ENCODE results near the gene RAB11FIP5. TPM values are rescaled to one million over a fixed set of nuclear protein-coding genes. Genes with fewer than 3 reads are reported as not detected.

RAB11FIP5 gene
- total RNA-seq, 1 experiment from 2014 or later, result 20.8 TPM

- H3K9me2 ChIP-seq (ENCODE audit: insufficient read depth), result no peaks in the 10 kb centered on the region
- RAD21 ChIA-PET (ENCODE audit: low non-redundant PET in 1 of 2, low total read pairs in 2 of 2, uncharacterized antibody in 2 of 2, unreplicated experiment in 2 of 2), result no interaction called here
- ATAC-seq (no peak), DNase-seq (ENCODE audit: low read depth, low spot score) (no peak)
- CTCF ChIA-PET, result no interaction called here
- no peak overlapping the region for H3K4me2 ChIP-seq (ENCODE audit: low read length)
- no peaks in the 10 kb centered on the region for H3K27me3 ChIP-seq (ENCODE audit: insufficient read depth, low read length)
- no peaks in the 10 kb centered on the region for H3K9me3 ChIP-seq (ENCODE audit: control insufficient read depth in 1 of 2, insufficient read depth in 1 of 2, low read depth in 1 of 2, low read length in 2 of 2)
- no peaks in the 10 kb centered on the region for H4K20me1 ChIP-seq (ENCODE audit: insufficient read depth)
- POLR2A ChIA-PET, result no interaction called here
- no peaks in the 10 kb centered on the region for H3K36me3 ChIP-seq (ENCODE audit: control insufficient read depth in 1 of 2, insufficient read depth in 2 of 2, low read length in 2 of 2)
- TF ChIP-seq RAD21 (IDR thresholded peaks at IDR 0.05; ENCODE audit: low read depth) (no peak), POLR2A (IDR thresholded peaks at IDR 0.05; ENCODE audit: borderline replicate concordance, extremely low read depth, insufficient read depth, insufficient read length) (no peak), ZNF274 (IDR thresholded peaks at IDR 0.05; ENCODE audit: low read depth, low read length) (no peak), REST (IDR thresholded peaks at IDR 0.05; ENCODE audit: low read depth) (no peak), CBX3 (IDR thresholded peaks at IDR 0.05; ENCODE audit: low read depth) (no peak), CTCF (IDR thresholded peaks at IDR 0.05 in 2 of 3, conservative IDR thresholded peaks at IDR 0.05 in 1 of 3; ENCODE audit: borderline replicate concordance in 1 of 3, insufficient read depth in 1 of 3, low read depth in 2 of 3, low read length in 2 of 3) (no peak), SRF (IDR thresholded peaks at IDR 0.05; ENCODE audit: low read depth) (no peak), YY1 (IDR thresholded peaks at IDR 0.05; ENCODE audit: extremely low read depth, insufficient replicate concordance, low read depth, low read length) (no peak), CEBPB (IDR thresholded peaks at IDR 0.05; ENCODE audit: low read depth) (no peak), ELF1 (IDR thresholded peaks at IDR 0.05; ENCODE audit: borderline replicate concordance, low read depth) (no peak), EGR1 (IDR thresholded peaks at IDR 0.05; ENCODE audit: low read depth) (no peak), POLR2AphosphoS5 (IDR thresholded peaks at IDR 0.05; ENCODE audit: low read depth, low read length) (no peak), EZH2 (IDR thresholded peaks at IDR 0.05) (no peak), MAX (IDR thresholded peaks at IDR 0.05) (no peak), ZFX (IDR thresholded peaks at IDR 0.05) (no peak), ATF3 (IDR thresholded peaks at IDR 0.05) (no peak)
- H3K27ac ChIP-seq (ENCODE audit: low read depth, low read length), result no peak overlapping the region
- intact Hi-C loops (cut with micrococcal nuclease), result no loop called here
- H3K4me3 ChIP-seq (replicated peaks in 1 of 2; ENCODE audit: low read depth in 1 of 2, low read length in 2 of 2), result no peak overlapping the region
- no TSS peak for BruUV-seq (replicated peaks)
- no peak overlapping the region for H3K9ac ChIP-seq (ENCODE audit: low read length)
- H2AFZ ChIP-seq (ENCODE audit: low read depth, low read length, poor library complexity, severe bottlenecking), result no peak overlapping the region
- peaks cover 3 to 13% of the 10 kb centered on the region in 2 experiments; a peak in 3 of 4 replicates for H3K4me1 ChIP-seq (ENCODE audit: control insufficient read depth in 1 of 2, insufficient read depth in 2 of 2, low read length in 2 of 2)
- no peaks in the 10 kb centered on the region for H3K79me2 ChIP-seq (ENCODE audit: insufficient read depth, low read length)
These were observed 81.6 kb downstream of the RAB11FIP5 start for GRCh38 chr2:73031095-73031678.

All from HCT116 (cell line).